HepG2 (cell line): ENCODE measurements around the gene POU2AF3. TPM values are rescaled to one million over a fixed set of nuclear protein-coding genes. Genes with fewer than 3 reads are reported as not detected.

Source experiments
- ARHGAP35 ChIP-seq: sonication (generic); formaldehyde crosslinking; IDR thresholded peaks from 2 replicates; pipeline ENCODE4 v1.9.0; 2022; ENCODE audit warnings: mild to moderate bottlenecking, inconsistent platforms, moderate library complexity, missing genetic modification reagents, borderline replicate concordance
- FOSL1 ChIP-seq: sonication (generic); formaldehyde crosslinking; IDR thresholded peaks from 2 replicates; pipeline ENCODE4 v1.9.0; 2021; ENCODE audit warnings: missing genetic modification reagents, borderline replicate concordance
- JUND ChIP-seq: sonication (generic); formaldehyde crosslinking; IDR thresholded peaks from 2 replicates; pipeline ENCODE4 v1.8.0; 2022; ENCODE audit warnings: mild to moderate bottlenecking, missing genetic modification reagents
- KDM6A ChIP-seq: IDR thresholded peaks from 2 replicates; pipeline ENCODE4 v1.6.1; 2016; ENCODE audit warnings: low read depth
- KLF12 ChIP-seq: sonication (generic); formaldehyde crosslinking; IDR thresholded peaks from 2 replicates; pipeline ENCODE4 v1.4.0; 2020; ENCODE audit warnings: missing genetic modification reagents, borderline replicate concordance
- MIER2 ChIP-seq: IDR thresholded peaks from 2 replicates; pipeline ENCODE4 v1.6.1; 2016; ENCODE audit warnings: missing biosample characterization, missing genetic modification reagents
- MXD4 ChIP-seq: IDR thresholded peaks from 2 replicates; pipeline ENCODE4 v1.6.1; 2016; ENCODE audit warnings: mild to moderate bottlenecking, missing biosample characterization, missing genetic modification reagents
- MXI1 ChIP-seq: IDR thresholded peaks from 3 replicates; pipeline ENCODE4 v1.6.1; 2012; ENCODE audit warnings: low read depth, low read length, inconsistent platforms, borderline replicate concordance
- NR1H2 ChIP-seq: sonication (generic); formaldehyde crosslinking; IDR thresholded peaks from 2 replicates; pipeline ENCODE4 v1.8.1; 2022; ENCODE audit warnings: low read depth, missing genetic modification reagents, borderline replicate concordance
- TP53 ChIP-seq: sonication (generic); formaldehyde crosslinking; conservative IDR thresholded peaks from 2 replicates; pipeline ENCODE4 v1.4.0; 2020; ENCODE audit warnings: missing genetic modification reagents
- ZNF781 ChIP-seq: sonication (generic); formaldehyde crosslinking; IDR thresholded peaks from 2 replicates; pipeline ENCODE4 v1.5.1; 2020; ENCODE audit warnings: borderline replicate concordance, mild to moderate bottlenecking, missing genetic modification reagents; ENCODE audit errors: not compliant biosample characterization
- ZNF790 ChIP-seq: sonication (generic); formaldehyde crosslinking; IDR thresholded peaks from 2 replicates; pipeline ENCODE4 v1.8.0; 2022; ENCODE audit warnings: missing genetic modification reagents, mild to moderate bottlenecking, borderline replicate concordance
- polyA plus RNA-seq, 8 experiments: library from polyadenylated mRNA; depleted of rRNA in 3 of 8; stranded (reverse) in 7 of 8; unstranded in 1 of 8; fragments of >200 nt; fragmentation: Illumina TruSeq in 4 of 8; extraction: Trizol in 4 of 8; gene quantifications; 2 replicates each; pipeline versions ENCODE4 v1.2.1 to v1.2.3, GENCODE V29; 2011 to 2016; ENCODE audit warnings: low read depth in 4 of 8, missing spikeins in 1 of 8, mixed read lengths in 1 of 8; ENCODE audit not compliant: insufficient read depth in 1 of 8
- total RNA-seq, 5 experiments: library from RNA; depleted of rRNA; stranded (reverse); fragments of >200 nt; fragmentation: Illumina TruSeq; extraction: Trizol; gene quantifications; 2 replicates each; pipeline ENCODE4 v1.2.3, GENCODE V29; 2016; ENCODE audit warnings: low read depth in 1 of 5
- TF ChIP-seq, protein P1 (sequence below): sonication (generic); formaldehyde crosslinking; IDR thresholded peaks from 2 replicates; pipeline ENCODE4 v1.4.0; 2020; ENCODE audit warnings: missing genetic modification reagents
- TF ChIP-seq, protein P2 (sequence below): conservative IDR thresholded peaks from 2 replicates; pipeline ENCODE4 v1.6.1; 2018; ENCODE audit warnings: missing genetic modification reagents
- TF ChIP-seq, protein P3 (sequence below): sonication (generic); formaldehyde crosslinking; IDR thresholded peaks from 2 replicates; pipeline ENCODE4 v1.4.0; 2020; ENCODE audit warnings: missing genetic modification reagents
- TF ChIP-seq, protein P4 (sequence below): sonication (generic); formaldehyde crosslinking; IDR thresholded peaks from 2 replicates; pipeline ENCODE4 v1.5.0; 2020; ENCODE audit warnings: mild to moderate bottlenecking, missing genetic modification reagents, borderline replicate concordance

The POU2AF3 gene
- total and polyA plus RNA-seq, 2 of the 13 experiments (the other 11 are each of a cell fraction or from before 2014, with no cell fraction given): 7.8 to 71.2 TPM

DNA sequence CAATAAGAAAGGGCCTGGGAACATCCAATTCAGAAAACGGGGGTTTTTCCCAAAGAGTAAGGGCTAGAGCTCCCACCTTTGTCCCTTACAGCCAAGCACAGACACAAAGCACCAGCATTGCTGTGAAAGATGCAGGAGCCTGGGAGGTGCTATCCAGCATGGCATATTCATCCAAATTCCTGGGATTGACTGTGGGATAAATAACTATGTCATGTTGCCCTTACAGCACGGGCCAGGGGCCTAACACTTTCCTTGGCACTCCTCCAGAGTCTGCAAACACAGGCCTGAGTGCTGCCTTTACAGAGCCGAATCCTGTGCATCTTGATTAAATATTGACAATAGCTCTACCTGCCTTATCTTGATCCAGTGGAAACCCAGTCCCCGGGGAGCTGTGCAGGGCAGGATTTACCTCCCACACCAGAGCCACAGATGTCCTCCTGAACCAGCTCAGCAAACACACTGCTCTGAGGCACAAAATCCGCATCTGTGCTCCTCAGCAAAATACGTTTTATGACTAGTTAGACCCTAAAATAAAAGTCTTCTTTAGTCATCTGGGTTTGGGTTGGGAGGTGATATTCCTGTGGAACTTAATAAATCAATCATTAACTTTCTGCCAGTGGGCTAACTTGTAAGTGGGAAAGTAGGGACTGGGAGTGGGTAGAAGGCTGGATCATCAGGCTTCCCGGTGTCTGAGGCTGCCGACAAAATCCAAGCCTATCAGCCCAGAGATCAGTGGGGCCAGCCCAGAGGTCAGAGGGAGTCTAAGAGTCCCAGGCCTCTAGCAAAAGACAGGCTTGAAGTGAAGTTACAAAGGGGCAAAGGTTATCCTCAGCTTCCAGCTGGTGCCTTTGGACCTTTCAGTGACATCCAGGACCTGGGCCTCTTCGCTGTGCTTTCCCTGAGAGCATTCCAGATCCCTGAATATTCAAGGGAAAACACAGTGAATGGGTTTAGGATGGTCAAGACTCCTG, 36.5 kb downstream of the POU2AF3 start (continued):
- TF ChIP-seq, protein P1, sequence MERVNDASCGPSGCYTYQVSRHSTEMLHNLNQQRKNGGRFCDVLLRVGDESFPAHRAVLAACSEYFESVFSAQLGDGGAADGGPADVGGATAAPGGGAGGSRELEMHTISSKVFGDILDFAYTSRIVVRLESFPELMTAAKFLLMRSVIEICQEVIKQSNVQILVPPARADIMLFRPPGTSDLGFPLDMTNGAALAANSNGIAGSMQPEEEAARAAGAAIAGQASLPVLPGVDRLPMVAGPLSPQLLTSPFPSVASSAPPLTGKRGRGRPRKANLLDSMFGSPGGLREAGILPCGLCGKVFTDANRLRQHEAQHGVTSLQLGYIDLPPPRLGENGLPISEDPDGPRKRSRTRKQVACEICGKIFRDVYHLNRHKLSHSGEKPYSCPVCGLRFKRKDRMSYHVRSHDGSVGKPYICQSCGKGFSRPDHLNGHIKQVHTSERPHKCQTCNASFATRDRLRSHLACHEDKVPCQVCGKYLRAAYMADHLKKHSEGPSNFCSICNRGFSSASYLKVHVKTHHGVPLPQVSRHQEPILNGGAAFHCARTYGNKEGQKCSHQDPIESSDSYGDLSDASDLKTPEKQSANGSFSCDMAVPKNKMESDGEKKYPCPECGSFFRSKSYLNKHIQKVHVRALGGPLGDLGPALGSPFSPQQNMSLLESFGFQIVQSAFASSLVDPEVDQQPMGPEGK (CRISPR knock-in tag): peak; percentile 69
- TF ChIP-seq KDM6A: peak; percentile 61
- TF ChIP-seq MXD4 (CRISPR knock-in tag): no peak; the same call in 1 of the 2 replicates
- TF ChIP-seq, protein P2, sequence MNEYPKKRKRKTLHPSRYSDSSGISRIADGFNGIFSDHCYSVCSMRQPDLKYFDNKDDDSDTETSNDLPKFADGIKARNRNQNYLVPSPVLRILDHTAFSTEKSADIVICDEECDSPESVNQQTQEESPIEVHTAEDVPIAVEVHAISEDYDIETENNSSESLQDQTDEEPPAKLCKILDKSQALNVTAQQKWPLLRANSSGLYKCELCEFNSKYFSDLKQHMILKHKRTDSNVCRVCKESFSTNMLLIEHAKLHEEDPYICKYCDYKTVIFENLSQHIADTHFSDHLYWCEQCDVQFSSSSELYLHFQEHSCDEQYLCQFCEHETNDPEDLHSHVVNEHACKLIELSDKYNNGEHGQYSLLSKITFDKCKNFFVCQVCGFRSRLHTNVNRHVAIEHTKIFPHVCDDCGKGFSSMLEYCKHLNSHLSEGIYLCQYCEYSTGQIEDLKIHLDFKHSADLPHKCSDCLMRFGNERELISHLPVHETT (CRISPR knock-in tag): peak; percentile 9; the same call in 1 of the 2 replicates
- peak; percentile 31; the same call in 1 of the 3 replicates for TF ChIP-seq MXI1
- peak; percentile 35 for TF ChIP-seq ZNF781 (CRISPR knock-in tag)
- TF ChIP-seq TP53: 0 out of 2 replicates have a peak, but pooled peaks have one; percentile 37
- no peak for TF ChIP-seq NR1H2 (CRISPR knock-in tag)
- no peak for TF ChIP-seq KLF12 (CRISPR knock-in tag)
- TF ChIP-seq ZNF790 (CRISPR knock-in tag): peak; percentile 76; the same call in 1 of the 2 replicates
- TF ChIP-seq ARHGAP35 (CRISPR knock-in tag): no peak
- TF ChIP-seq, protein P3, sequence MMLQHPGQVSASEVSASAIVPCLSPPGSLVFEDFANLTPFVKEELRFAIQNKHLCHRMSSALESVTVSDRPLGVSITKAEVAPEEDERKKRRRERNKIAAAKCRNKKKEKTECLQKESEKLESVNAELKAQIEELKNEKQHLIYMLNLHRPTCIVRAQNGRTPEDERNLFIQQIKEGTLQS (CRISPR knock-in tag): peak; percentile 36; the same call in 1 of the 2 replicates
- 0 out of 2 replicates have a peak, but pooled peaks have one; percentile 24 for TF ChIP-seq JUND (CRISPR knock-in tag)
- TF ChIP-seq, protein P4, sequence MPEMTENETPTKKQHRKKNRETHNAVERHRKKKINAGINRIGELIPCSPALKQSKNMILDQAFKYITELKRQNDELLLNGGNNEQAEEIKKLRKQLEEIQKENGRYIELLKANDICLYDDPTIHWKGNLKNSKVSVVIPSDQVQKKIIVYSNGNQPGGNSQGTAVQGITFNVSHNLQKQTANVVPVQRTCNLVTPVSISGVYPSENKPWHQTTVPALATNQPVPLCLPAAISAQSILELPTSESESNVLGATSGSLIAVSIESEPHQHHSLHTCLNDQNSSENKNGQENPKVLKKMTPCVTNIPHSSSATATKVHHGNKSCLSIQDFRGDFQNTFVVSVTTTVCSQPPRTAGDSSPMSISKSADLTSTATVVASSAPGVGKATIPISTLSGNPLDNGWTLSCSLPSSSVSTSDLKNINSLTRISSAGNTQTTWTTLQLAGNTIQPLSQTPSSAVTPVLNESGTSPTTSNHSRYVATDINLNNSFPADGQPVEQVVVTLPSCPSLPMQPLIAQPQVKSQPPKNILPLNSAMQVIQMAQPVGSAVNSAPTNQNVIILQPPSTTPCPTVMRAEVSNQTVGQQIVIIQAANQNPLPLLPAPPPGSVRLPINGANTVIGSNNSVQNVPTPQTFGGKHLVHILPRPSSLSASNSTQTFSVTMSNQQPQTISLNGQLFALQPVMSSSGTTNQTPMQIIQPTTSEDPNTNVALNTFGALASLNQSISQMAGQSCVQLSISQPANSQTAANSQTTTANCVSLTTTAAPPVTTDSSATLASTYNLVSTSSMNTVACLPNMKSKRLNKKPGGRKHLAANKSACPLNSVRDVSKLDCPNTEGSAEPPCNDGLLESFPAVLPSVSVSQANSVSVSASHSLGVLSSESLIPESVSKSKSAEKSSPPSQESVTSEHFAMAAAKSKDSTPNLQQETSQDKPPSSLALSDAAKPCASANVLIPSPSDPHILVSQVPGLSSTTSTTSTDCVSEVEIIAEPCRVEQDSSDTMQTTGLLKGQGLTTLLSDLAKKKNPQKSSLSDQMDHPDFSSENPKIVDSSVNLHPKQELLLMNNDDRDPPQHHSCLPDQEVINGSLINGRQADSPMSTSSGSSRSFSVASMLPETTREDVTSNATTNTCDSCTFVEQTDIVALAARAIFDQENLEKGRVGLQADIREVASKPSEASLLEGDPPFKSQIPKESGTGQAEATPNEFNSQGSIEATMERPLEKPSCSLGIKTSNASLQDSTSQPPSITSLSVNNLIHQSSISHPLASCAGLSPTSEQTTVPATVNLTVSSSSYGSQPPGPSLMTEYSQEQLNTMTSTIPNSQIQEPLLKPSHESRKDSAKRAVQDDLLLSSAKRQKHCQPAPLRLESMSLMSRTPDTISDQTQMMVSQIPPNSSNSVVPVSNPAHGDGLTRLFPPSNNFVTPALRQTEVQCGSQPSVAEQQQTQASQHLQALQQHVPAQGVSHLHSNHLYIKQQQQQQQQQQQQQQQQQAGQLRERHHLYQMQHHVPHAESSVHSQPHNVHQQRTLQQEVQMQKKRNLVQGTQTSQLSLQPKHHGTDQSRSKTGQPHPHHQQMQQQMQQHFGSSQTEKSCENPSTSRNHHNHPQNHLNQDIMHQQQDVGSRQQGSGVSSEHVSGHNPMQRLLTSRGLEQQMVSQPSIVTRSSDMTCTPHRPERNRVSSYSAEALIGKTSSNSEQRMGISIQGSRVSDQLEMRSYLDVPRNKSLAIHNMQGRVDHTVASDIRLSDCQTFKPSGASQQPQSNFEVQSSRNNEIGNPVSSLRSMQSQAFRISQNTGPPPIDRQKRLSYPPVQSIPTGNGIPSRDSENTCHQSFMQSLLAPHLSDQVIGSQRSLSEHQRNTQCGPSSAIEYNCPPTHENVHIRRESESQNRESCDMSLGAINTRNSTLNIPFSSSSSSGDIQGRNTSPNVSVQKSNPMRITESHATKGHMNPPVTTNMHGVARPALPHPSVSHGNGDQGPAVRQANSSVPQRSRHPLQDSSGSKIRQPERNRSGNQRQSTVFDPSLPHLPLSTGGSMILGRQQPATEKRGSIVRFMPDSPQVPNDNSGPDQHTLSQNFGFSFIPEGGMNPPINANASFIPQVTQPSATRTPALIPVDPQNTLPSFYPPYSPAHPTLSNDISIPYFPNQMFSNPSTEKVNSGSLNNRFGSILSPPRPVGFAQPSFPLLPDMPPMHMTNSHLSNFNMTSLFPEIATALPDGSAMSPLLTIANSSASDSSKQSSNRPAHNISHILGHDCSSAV (CRISPR knock-in tag): no peak
- peak; percentile 29; the same call in 1 of the 2 replicates for TF ChIP-seq MIER2 (CRISPR knock-in tag)
- no peak; the same call in 1 of the 2 replicates for TF ChIP-seq FOSL1
